H1 (cell line): ENCODE data around the gene CALCOCO2. TPM values are rescaled to one million over a fixed set of nuclear protein-coding genes. Genes with fewer than 3 reads are reported as not detected.

ENCODE experiments used
- CTCF ChIA-PET: fragments of 300-600 bp; sonication (Branson Sonifier 250); formaldehyde crosslinking; loops from one replicate; lab custom pipeline; 2021; ENCODE audit not compliant: partially characterized antibody; lab: Charles Lee
- POLR2A ChIA-PET: fragments of 300-600 bp; sonication (Branson Sonifier 250); formaldehyde crosslinking; loops from one replicate; lab custom pipeline; 2021; ENCODE audit warnings: inconsistent platforms; ENCODE audit not compliant: partially characterized antibody; lab: Charles Lee
- DNase-seq, 2 experiments: peaks; one replicate each; pipeline versions ENCODE4 v3.0.0 to v3.0.0-alpha.2; 2010 to 2022; ENCODE audit warnings: low spot score in 2 of 2, low read depth in 1 of 2, mixed read lengths in 1 of 2
- FAIRE-seq: peaks from 2 replicates; lab custom pipeline; 2011; peaks lifted over from hg19 to GRCh38; lab: Jason Lieb, UNC
- H2AFZ ChIP-seq: 2 replicates; pipeline ENCODE4 v1.8.1; 2012; ENCODE audit warnings: low read length, inconsistent platforms
- H2AK5ac ChIP-seq: 2 replicates; pipeline ENCODE4 v1.6.1; 2013; ENCODE audit warnings: low read depth, low read length
- H2BK120ac ChIP-seq: replicated peaks from 2 replicates; pipeline ENCODE3; 2013; ENCODE audit warnings: low read depth, low read length, inconsistent platforms
- H2BK12ac ChIP-seq: 2 replicates; pipeline ENCODE4 v1.6.1; 2013; ENCODE audit warnings: low read depth, low read length
- H2BK15ac ChIP-seq: 2 replicates; pipeline ENCODE4 v1.6.1; 2013; ENCODE audit warnings: low read length
- H2BK20ac ChIP-seq: 2 replicates; pipeline ENCODE4 v1.6.1; 2013; ENCODE audit warnings: low read length
- H2BK5ac ChIP-seq: 2 replicates; pipeline ENCODE4 v1.6.1; 2013; ENCODE audit warnings: low read depth, low read length
- H3K14ac ChIP-seq: 2 replicates; pipeline ENCODE4 v1.6.1; 2013; ENCODE audit warnings: inconsistent platforms; ENCODE audit not compliant: insufficient read length
- H3K18ac ChIP-seq: 2 replicates; pipeline ENCODE4 v1.6.1; 2013; ENCODE audit warnings: low read length; ENCODE audit errors: extremely low read depth
- H3K23ac ChIP-seq: 2 replicates; pipeline ENCODE4 v1.6.1; 2013; ENCODE audit warnings: inconsistent platforms; ENCODE audit not compliant: insufficient read length
- H3K23me2 ChIP-seq: 2 replicates; pipeline ENCODE4 v1.6.1; 2013; ENCODE audit warnings: low read depth, low read length
- H3K27ac ChIP-seq: 2 replicates; pipeline ENCODE4 v1.6.1; 2011; ENCODE audit warnings: low read depth, low read length, inconsistent platforms
- H3K27me3 ChIP-seq, 4 experiments: replicated peaks in 1 of 4; 1 replicate in 1 of 4; 2 replicates in 3 of 4; pipeline versions ENCODE4 v1.6.1 to v1.8.1; 2011 to 2013; ENCODE audit warnings: low read length in 3 of 4, mild to moderate bottlenecking in 3 of 4, inconsistent platforms in 2 of 4, mixed read lengths in 2 of 4, moderate library complexity in 1 of 4; ENCODE audit not compliant: control insufficient read depth in 3 of 4, insufficient read depth in 3 of 4; ENCODE audit errors: extremely low read depth in 1 of 4
- H3K36me3 ChIP-seq, 4 experiments: 2 replicates each; pipeline versions ENCODE4 v1.6.1 to v1.8.1; 2011 to 2013; ENCODE audit warnings: mild to moderate bottlenecking in 4 of 4, low read length in 3 of 4, moderate library complexity in 2 of 4, control low read depth in 1 of 4, inconsistent platforms in 1 of 4; ENCODE audit not compliant: insufficient read depth in 4 of 4, control insufficient read depth in 2 of 4
- H3K4ac ChIP-seq: replicated peaks from 2 replicates; pipeline ENCODE3; 2013; ENCODE audit warnings: low read length, low read depth, mixed read lengths, inconsistent platforms; ENCODE audit not compliant: insufficient read length
- H3K4me1 ChIP-seq, 4 experiments: replicated peaks in 1 of 4; 1 replicate in 1 of 4; 2 replicates in 3 of 4; pipeline versions ENCODE4 v1.6.1 to v1.8.1; 2011 to 2013; ENCODE audit warnings: low read length in 3 of 4, inconsistent platforms in 2 of 4, mixed read lengths in 1 of 4; ENCODE audit not compliant: insufficient read depth in 4 of 4, control insufficient read depth in 3 of 4
- H3K4me2 ChIP-seq, 2 experiments: 2 replicates each; pipeline versions ENCODE4 v1.6.1 to v1.8.1; 2011 to 2013; ENCODE audit warnings: low read depth in 2 of 2, low read length in 2 of 2, control low read depth in 1 of 2, inconsistent platforms in 1 of 2, mild to moderate bottlenecking in 1 of 2; ENCODE audit not compliant: insufficient read depth in 1 of 2
- H3K4me3 ChIP-seq, 4 experiments: fragments of 200-600, 300-600 bp in 1 of 4; sonication (generic), shearing (Covaris generic), sonication (Bioruptor Twin) in 1 of 4; 2 replicates each; pipeline versions ENCODE4 v1.5.1 to v1.8.1; 2011 to 2016; ENCODE audit warnings: low read length in 4 of 4, low read depth in 3 of 4, control low read depth in 2 of 4, inconsistent platforms in 2 of 4, mild to moderate bottlenecking in 2 of 4, mixed read lengths in 1 of 4, moderate library complexity in 1 of 4; ENCODE audit not compliant: insufficient read depth in 2 of 4; ENCODE audit errors: extremely low read depth in 1 of 4
- H3K56ac ChIP-seq: replicated peaks from 2 replicates; pipeline ENCODE3; 2013; ENCODE audit warnings: low read depth, mild to moderate bottlenecking, mixed read lengths, low read length, inconsistent platforms; ENCODE audit not compliant: insufficient read length
- H3K79me1 ChIP-seq: 2 replicates; pipeline ENCODE4 v1.6.1; 2013; ENCODE audit warnings: low read depth, low read length, control low read depth
- H3K79me2 ChIP-seq, 2 experiments: 2 replicates each; pipeline versions ENCODE4 v1.6.1 to v1.8.1; 2012 to 2013; ENCODE audit warnings: low read length in 2 of 2, mild to moderate bottlenecking in 2 of 2, inconsistent platforms in 1 of 2; ENCODE audit not compliant: insufficient read depth in 2 of 2, control insufficient read depth in 1 of 2
- H3K9ac ChIP-seq, 4 experiments: replicated peaks in 1 of 4; 1 replicate in 1 of 4; 2 replicates in 3 of 4; pipeline versions ENCODE4 v1.6.1 to v1.8.1; 2011 to 2013; ENCODE audit warnings: low read depth in 3 of 4, low read length in 3 of 4, control low read depth in 2 of 4, mild to moderate bottlenecking in 2 of 4, moderate library complexity in 2 of 4, inconsistent platforms in 1 of 4; ENCODE audit errors: extremely low read depth in 1 of 4
- H3K9me3 ChIP-seq, 2 experiments: 2 replicates each; pipeline versions ENCODE4 v1.6.1 to v1.8.1; 2012 to 2013; ENCODE audit warnings: mild to moderate bottlenecking in 2 of 2, moderate library complexity in 2 of 2, control low read depth in 1 of 2, inconsistent platforms in 1 of 2, low read depth in 1 of 2, low read length in 1 of 2, mixed read lengths in 1 of 2; ENCODE audit not compliant: insufficient read depth in 2 of 2
- H4K20me1 ChIP-seq, 2 experiments: replicated peaks in 1 of 2; 2 replicates each; pipeline versions ENCODE3 to v1.8.1; 2011 to 2013; ENCODE audit warnings: inconsistent platforms in 2 of 2, low read length in 2 of 2, mild to moderate bottlenecking in 1 of 2; ENCODE audit not compliant: insufficient read depth in 2 of 2, control insufficient read depth in 1 of 2
- H4K5ac ChIP-seq: 2 replicates; pipeline ENCODE4 v1.6.1; 2013; ENCODE audit warnings: low read length, low read depth, mixed read lengths, inconsistent platforms; ENCODE audit not compliant: insufficient read length
- H4K8ac ChIP-seq: 2 replicates; pipeline ENCODE4 v1.8.0; 2013; ENCODE audit warnings: mild to moderate bottlenecking, moderate library complexity, low read length, inconsistent platforms; ENCODE audit not compliant: insufficient read depth; ENCODE audit errors: extremely low read depth
- H4K91ac ChIP-seq: replicated peaks from 2 replicates; pipeline ENCODE3; 2013; ENCODE audit warnings: low read length, mixed read lengths, inconsistent platforms; ENCODE audit not compliant: insufficient read length
- ASH2L ChIP-seq: fragments of 200-600, 300-600 bp; sonication (generic); IDR thresholded peaks from one replicate; pipeline ENCODE4 v1.7.1; 2017; ENCODE audit warnings: low read length
- BACH1 ChIP-seq: IDR thresholded peaks from 2 replicates; pipeline ENCODE4 v1.6.1; 2012; ENCODE audit warnings: low read length, improper control_type of control experiment
- CHD2 ChIP-seq: IDR thresholded peaks from 2 replicates; pipeline ENCODE4 v1.6.1; 2012; ENCODE audit warnings: low read length, improper control_type of control experiment
- CREB1 ChIP-seq: IDR thresholded peaks from 2 replicates; pipeline ENCODE4 v1.6.1; 2012; ENCODE audit warnings: inconsistent platforms
- JUND ChIP-seq: IDR thresholded peaks from 2 replicates; pipeline ENCODE4 v1.6.1; 2011; ENCODE audit warnings: mild to moderate bottlenecking, improper control_type of control experiment, low read length
- KDM1A ChIP-seq: fragments of 200-600, 300-600 bp; sonication (generic); IDR thresholded peaks from 2 replicates; pipeline ENCODE4 v1.7.1; 2016; ENCODE audit warnings: mild to moderate bottlenecking, low read length, borderline replicate concordance
- KDM4A ChIP-seq: IDR thresholded peaks from one replicate; pipeline ENCODE4 v1.7.1; 2012; ENCODE audit warnings: low read depth, mild to moderate bottlenecking, moderate library complexity, low read length, inconsistent platforms; ENCODE audit not compliant: severe bottlenecking
- POLR2A ChIP-seq, 2 experiments: IDR thresholded peaks; 1 replicate in 1 of 2; 2 replicates in 1 of 2; pipeline ENCODE4 v1.6.1; 2011; ENCODE audit warnings: low read depth in 2 of 2, low read length in 2 of 2, mild to moderate bottlenecking in 2 of 2; ENCODE audit errors: control extremely low read depth in 1 of 2
- POLR2AphosphoS5 ChIP-seq: IDR thresholded peaks from 2 replicates; pipeline ENCODE4 v1.6.1; 2011; ENCODE audit warnings: low read depth, low read length
- SIN3A ChIP-seq, 2 experiments: IDR thresholded peaks in 1 of 2; conservative IDR thresholded peaks in 1 of 2; 2 replicates each; pipeline ENCODE4 v1.6.1; 2011 to 2012; ENCODE audit warnings: low read length in 2 of 2, improper control_type of control experiment in 1 of 2, low read depth in 1 of 2, mild to moderate bottlenecking in 1 of 2
- SP1 ChIP-seq: IDR thresholded peaks from 2 replicates; pipeline ENCODE4 v1.6.1; 2011; ENCODE audit warnings: low read depth, low read length
- TAF1 ChIP-seq: IDR thresholded peaks from 2 replicates; pipeline ENCODE4 v1.6.1; 2011; ENCODE audit warnings: mild to moderate bottlenecking, low read depth, low read length
- WGBS, 2 experiments: shearing (Covaris generic) in 1 of 2; methylation state at CpG; one replicate each; pipeline versions ENCODE4 v1.1.6 to v1.1.7; 2013 to 2015; ENCODE audit warnings: low lambda C conversion rate in 2 of 2, mixed read lengths in 2 of 2, inconsistent platforms in 1 of 2, low coverage in 1 of 2, missing lambda C conversion rate in 1 of 2; ENCODE audit not compliant: insufficient replicate concordance in 2 of 2, insufficient coverage in 1 of 2, insufficient read length in 1 of 2; ENCODE audit errors: extremely low coverage in 1 of 2, missing lambda C conversion rate in 1 of 2; 5-methylcytosine and 5-hydroxymethylcytosine counted together
- polyA plus RNA-seq, 7 experiments: library from polyadenylated mRNA; depleted of rRNA in 3 of 7; stranded (reverse) in 5 of 7; unstranded in 2 of 7; fragments of >200 nt in 5 of 7; fragments of 200-250 nt in 2 of 7; gene quantifications; 1 replicate in 5 of 7; 2 replicates in 1 of 7; 4 replicates in 1 of 7; pipeline versions ENCODE4 v1.2.1 to v1.2.3, GENCODE V29; 2011 to 2013; ENCODE audit warnings: missing spikeins in 2 of 7, mixed read lengths in 2 of 7
- total RNA-seq: library from RNA; stranded (reverse); fragmentation: NEBNext Ultra II Directional; extraction: Animal tissue kit (Norgen Biotek cat#: 25700); gene quantifications from 2 replicates; pipeline ENCODE4 v1.2.1, GENCODE V29; 2021

Gene CALCOCO2
- total and polyA plus RNA-seq, 2 of the 8 experiments (the other 6 are each of a cell fraction or from before 2014, with no cell fraction given) = 12.1 to 31.8 TPM

GRCh38 chr17:48816774-48817590 is 13.9 kb upstream of the CALCOCO2 start, which contains the start of gene TTLL6:
TTLL6 (minus strand) TSS chr17:48817229; CDS start chr17:48817072, 157 bp downstream.
- peak within 1 kb of the TSS; percentile 25 for H2BK120ac ChIP-seq
- peak within 1 kb of the TSS; percentile 76 for H3K27ac ChIP-seq
- H3K56ac ChIP-seq = peak within 1 kb of the TSS; percentile 19
- H2AFZ ChIP-seq = peak within 1 kb of the TSS; percentile 47
- 3% methylated on average over 46 of the region's 64 CpGs; no CpG with 5 or more reads in 1 of the 2 experiments for WGBS, 2 experiments
- peak within 1 kb of the TSS; percentile 89 for H2BK12ac ChIP-seq
- H3K23me2 ChIP-seq = peaks cover 3% of the 10 kb centered on the region; the same call in 1 of the 2 replicates
- H2BK15ac ChIP-seq = 0 out of 2 replicates have a peak within 1 kb of the TSS, but pooled peaks have one; percentile 49
- H3K23ac ChIP-seq = no peak within 1 kb of the TSS
- CTCF ChIA-PET = interaction anchor here (0.7 to 88.5 kb wide), 8 partner anchors 9 to 145 kb away, joined by 3 to 2590 read pairs (median 8); partner anchors contain the start of genes ATP5MC1, PRAC1 and PRAC2
- H4K8ac ChIP-seq = no peak within 1 kb of the TSS; the same call in 1 of the 2 replicates
- H3K79me2 ChIP-seq = no peaks in the 10 kb centered on the region
- H2BK5ac ChIP-seq = peak within 1 kb of the TSS; percentile 80; the same call in 1 of the 2 replicates
- no peaks in the 10 kb centered on the region for H3K79me1 ChIP-seq
- peak within 1 kb of the TSS; percentile 58 to 68 for H3K4me2 ChIP-seq
- peak; percentile 89 to 90 for DNase-seq
- POLR2A ChIA-PET = interaction anchor here (0.9 to 3.1 kb wide), 9 partner anchors 14 to 92 kb away, joined by 3 to 16 read pairs (median 5); partner anchors contain the start of genes ATP5MC1 and CALCOCO2
- H2AK5ac ChIP-seq = no peak within 1 kb of the TSS
- H3K4ac ChIP-seq = peak within 1 kb of the TSS; percentile 82
- peak within 1 kb of the TSS; percentile 73 to 90 (median 83) for H3K4me3 ChIP-seq
- peak within 1 kb of the TSS; percentile 89 for H3K18ac ChIP-seq
- H4K5ac ChIP-seq = peak within 1 kb of the TSS; percentile 53
- FAIRE-seq = no peak
- H3K9me3 ChIP-seq = no peaks in the 10 kb centered on the region
- H3K36me3 ChIP-seq = no peaks in the 10 kb centered on the region
- H3K27me3 ChIP-seq = no peaks in the 10 kb centered on the region
- peaks cover 15 to 18% (median 17%) of the 10 kb centered on the region in 4 experiments for H3K4me1 ChIP-seq
- peak within 1 kb of the TSS; percentile 81 for H4K91ac ChIP-seq
- H3K9ac ChIP-seq = peak within 1 kb of the TSS in 3 of 4 experiments; percentile 59 to 71 (median 60); a peak in 6 of 7 replicates
- no peak within 1 kb of the TSS for H3K14ac ChIP-seq
- no peaks in the 10 kb centered on the region for H4K20me1 ChIP-seq
- peak within 1 kb of the TSS; percentile 40 for H2BK20ac ChIP-seq
- no peak for TF ChIP-seq JUND
- peak in 1 of 2 experiments; percentile 87; a peak in 2 of 3 replicates for TF ChIP-seq POLR2A (IDR thresholded peaks at IDR 0.05; ENCODE audit: control extremely low read depth in 1 of 2, low read depth in 2 of 2, low read length in 2 of 2)
- TF ChIP-seq CREB1 = peak; percentile 33; the same call in 1 of the 2 replicates
- 0 out of 2 replicates have a peak, but pooled peaks have one; percentile 43 for TF ChIP-seq BACH1
- peak; percentile 57 for TF ChIP-seq ASH2L
- TF ChIP-seq KDM4A = peak; percentile 90
- peak in 1 of 2 experiments; percentile 60; a peak in 2 of 4 replicates for TF ChIP-seq SIN3A (conservative IDR thresholded peaks at IDR 0.05 in 1 of 2, IDR thresholded peaks at IDR 0.05 in 1 of 2; ENCODE audit: low read depth in 1 of 2, low read length in 2 of 2)
- peak; percentile 68 for TF ChIP-seq TAF1
- peak; percentile 78 for TF ChIP-seq POLR2AphosphoS5
- TF ChIP-seq KDM1A = peak; percentile 17; the same call in 1 of the 2 replicates
- peak; percentile 56 for TF ChIP-seq SP1
- no peak for TF ChIP-seq CHD2
